ENCODE results near the gene MISP. TPM values are rescaled to one million over a fixed set of nuclear protein-coding genes. Genes with fewer than 3 reads are reported as not detected.
A peak's percentile ranks its signal among the peaks of the same experiment; 100 is the strongest.

The MISP gene
- total and polyA plus RNA-seq, 2 of the 8 experiments (the other 6 are each of a cell fraction or from before 2014, with no cell fraction given), result 0.43 to 0.45 TPM

GRCh38 chr19:737591-738093, 13.3 kb upstream of the MISP start:
- no peak overlapping the region for H3K4me2 ChIP-seq (ENCODE audit: insufficient read depth in 1 of 2, low read depth in 2 of 2, low read length in 2 of 2)
- H3K9me3 ChIP-seq (ENCODE audit: insufficient read depth in 2 of 2, low read depth in 1 of 2, low read length in 1 of 2), result no peaks in the 10 kb centered on the region
- H2AK5ac ChIP-seq (ENCODE audit: low read depth, low read length), result 0 out of 2 replicates have a peak overlapping the region, but pooled peaks have one; percentile 39
- no peak overlapping the region for H2BK5ac ChIP-seq (ENCODE audit: low read depth, low read length)
- H3K9ac ChIP-seq (replicated peaks in 1 of 4; ENCODE audit: extremely low read depth in 1 of 4, low read depth in 3 of 4, low read length in 3 of 4), result no peak overlapping the region
- POLR2A ChIA-PET (ENCODE audit: partially characterized antibody), result interaction anchor here (1.2 kb wide), 1 partner anchor 74 kb away, joined by 3 read pairs; the partner anchor contains the start of gene RNF126
- peaks cover 0 to 7% of the 10 kb centered on the region in 2 experiments for H4K20me1 ChIP-seq (replicated peaks in 1 of 2; ENCODE audit: control insufficient read depth in 1 of 2, insufficient read depth in 2 of 2, low read length in 2 of 2)
- H4K91ac ChIP-seq (replicated peaks; ENCODE audit: insufficient read length, low read length), result no peak overlapping the region
- DNase-seq (ENCODE audit: low read depth in 1 of 2, low spot score in 2 of 2) (peak; percentile 43 to 95), FAIRE-seq (no peak)
- H3K27me3 ChIP-seq (replicated peaks in 1 of 4; ENCODE audit: control insufficient read depth in 3 of 4, extremely low read depth in 1 of 4, insufficient read depth in 3 of 4, low read length in 3 of 4), result no peaks in the 10 kb centered on the region
- no peak overlapping the region for H3K18ac ChIP-seq (ENCODE audit: extremely low read depth, low read length)
- no peaks in the 10 kb centered on the region for H3K79me1 ChIP-seq (ENCODE audit: low read depth, low read length)
- no peak overlapping the region for H2AFZ ChIP-seq (ENCODE audit: low read length)
- H2BK20ac ChIP-seq (ENCODE audit: low read length), result peak overlapping the region; percentile 43; the same call in 1 of the 2 replicates
- peak overlapping the region; percentile 83; the same call in 1 of the 2 replicates for H4K8ac ChIP-seq (ENCODE audit: extremely low read depth, insufficient read depth, low read length)
- H3K36me3 ChIP-seq (ENCODE audit: control insufficient read depth in 2 of 4, insufficient read depth in 4 of 4, low read length in 3 of 4), result no peaks in the 10 kb centered on the region
- H3K4ac ChIP-seq (replicated peaks; ENCODE audit: insufficient read length, low read depth, low read length), result no peak overlapping the region
- peak overlapping the region; percentile 31 for H4K5ac ChIP-seq (ENCODE audit: insufficient read length, low read depth, low read length)
- H3K4me1 ChIP-seq (replicated peaks in 1 of 4; ENCODE audit: control insufficient read depth in 3 of 4, insufficient read depth in 4 of 4, low read length in 3 of 4), result no peaks in the 10 kb centered on the region
- no peak overlapping the region; the same call in 1 of the 2 replicates for H2BK15ac ChIP-seq (ENCODE audit: low read length)
- H3K23ac ChIP-seq (ENCODE audit: insufficient read length), result no peak overlapping the region
- H3K27ac ChIP-seq (ENCODE audit: low read depth, low read length), result no peak overlapping the region
- no peaks in the 10 kb centered on the region for H3K23me2 ChIP-seq (ENCODE audit: low read depth, low read length)
- no peak overlapping the region for H3K4me3 ChIP-seq (ENCODE audit: extremely low read depth in 1 of 4, insufficient read depth in 2 of 4, low read depth in 3 of 4, low read length in 4 of 4)
- H3K14ac ChIP-seq (ENCODE audit: insufficient read length), result no peak overlapping the region
- CTCF ChIA-PET (ENCODE audit: partially characterized antibody), result interaction anchor here (0.8 to 1.9 kb wide), 16 partner anchors 12 to 114 kb away, joined by 3 to 9 read pairs (median 4); partner anchors contain the start of gene RNF126
- 70% methylated on average over 11 of the region's 22 CpGs; no CpG with 5 or more reads in 1 of the 2 experiments for WGBS, 2 experiments (ENCODE audit: extremely low coverage in 1 of 2, insufficient coverage in 1 of 2, insufficient read length in 1 of 2, insufficient replicate concordance in 2 of 2, low coverage in 1 of 2, low lambda C conversion rate in 2 of 2, missing lambda C conversion rate in 1 of 2)
- H2BK120ac ChIP-seq (replicated peaks; ENCODE audit: low read depth, low read length), result no peak overlapping the region
- H3K56ac ChIP-seq (replicated peaks; ENCODE audit: insufficient read length, low read depth, low read length), result no peak overlapping the region
- no peaks in the 10 kb centered on the region for H3K79me2 ChIP-seq (ENCODE audit: control insufficient read depth in 1 of 2, insufficient read depth in 2 of 2, low read length in 2 of 2)
- H2BK12ac ChIP-seq (ENCODE audit: low read depth, low read length), result no peak overlapping the region
- no peak for TF ChIP-seq JUND (IDR thresholded peaks at IDR 0.05; ENCODE audit: low read length)
- no peak for TF ChIP-seq TAF1 (IDR thresholded peaks at IDR 0.05; ENCODE audit: low read depth, low read length)
- no peak for TF ChIP-seq CBX8 (IDR thresholded peaks at IDR 0.05; ENCODE audit: borderline replicate concordance, low read depth, low read length)
- no peak for TF ChIP-seq JUN (IDR thresholded peaks at IDR 0.05; ENCODE audit: low read depth, low read length)
- no peak for TF ChIP-seq MAFK (IDR thresholded peaks at IDR 0.05; ENCODE audit: low read depth, low read length)
- no peak for TF ChIP-seq POLR2AphosphoS5 (IDR thresholded peaks at IDR 0.05; ENCODE audit: low read depth, low read length)
- TF ChIP-seq SP4 (IDR thresholded peaks at IDR 0.05; ENCODE audit: low read length), result no peak
- TF ChIP-seq SP1 (IDR thresholded peaks at IDR 0.05; ENCODE audit: low read depth, low read length), result no peak
- no peak for TF ChIP-seq BRCA1 (IDR thresholded peaks at IDR 0.05; ENCODE audit: low read depth, low read length)
- TF ChIP-seq NRF1 (IDR thresholded peaks at IDR 0.05; ENCODE audit: low read depth, low read length), result no peak
- no peak for TF ChIP-seq SRF (IDR thresholded peaks at IDR 0.05; ENCODE audit: low read depth, low read length)
- peak; percentile 41; the same call in 1 of the 2 replicates for TF ChIP-seq BACH1 (IDR thresholded peaks at IDR 0.05; ENCODE audit: low read length)
- TF ChIP-seq CEBPB (IDR thresholded peaks at IDR 0.05; ENCODE audit: low read depth, low read length), result no peak
- no peak for TF ChIP-seq NANOG (IDR thresholded peaks at IDR 0.05; ENCODE audit: insufficient read depth, low read depth, low read length, poor library complexity, severe bottlenecking)
- TF ChIP-seq PHF8 (conservative IDR thresholded peaks at IDR 0.05; ENCODE audit: low read depth, low read length), result no peak
